Measurements from ENCODE around the gene VKORC1. TPM values are rescaled to one million over a fixed set of nuclear protein-coding genes. Genes with fewer than 3 reads are reported as not detected.

VKORC1 gene
- total RNA-seq, 1 experiment from 2014 or later = 86.8 TPM

DNA sequence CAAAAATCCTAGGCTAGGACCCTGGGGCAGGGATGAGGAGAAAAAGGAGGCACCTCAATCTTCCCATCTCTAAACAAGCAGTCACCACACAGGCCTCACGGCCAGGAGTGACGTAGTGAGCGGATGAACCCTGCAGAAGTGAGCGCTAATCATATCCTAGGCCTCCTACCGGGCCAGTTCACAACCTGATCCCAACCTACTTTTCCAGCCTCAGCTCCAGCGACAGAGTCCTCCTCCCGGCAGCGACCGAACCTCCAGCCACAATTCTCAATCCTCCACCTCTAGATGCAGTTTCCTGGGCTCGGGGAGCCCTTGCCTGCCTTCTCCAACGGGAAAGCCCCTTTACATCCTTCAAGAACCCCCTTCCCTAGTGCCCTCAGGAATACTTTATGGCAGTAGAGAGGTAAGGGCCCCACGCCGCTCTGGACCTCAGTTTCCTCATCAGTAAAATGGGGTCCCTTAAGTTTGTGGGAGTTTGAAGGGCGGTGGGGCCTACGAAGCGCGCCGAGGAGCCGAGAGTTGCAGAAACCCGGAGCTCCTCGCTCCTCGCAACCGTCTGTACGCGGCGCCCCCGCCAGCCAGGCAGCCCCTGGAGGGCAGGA lies 22.0 kb downstream of the VKORC1 start:
- Mint-ChIP-seq H3K27ac (ENCODE audit: unreplicated experiment) (peak overlapping the region; percentile 89), H3K4me1 (ENCODE audit: low read depth, unreplicated experiment) (peaks cover 26% of the 10 kb centered on the region), H3K36me3 (ENCODE audit: insufficient read depth, unreplicated experiment) (peaks cover 35% of the 10 kb centered on the region), H3K4me3 (ENCODE audit: low read depth, unreplicated experiment) (peak overlapping the region; percentile 88), H3K27me3 (ENCODE audit: unreplicated experiment) (no peaks in the 10 kb centered on the region), H3K9me3 (ENCODE audit: low read depth, unreplicated experiment) (no peaks in the 10 kb centered on the region)
- peak; percentile 41 for DNase-seq
- intact Hi-C loops (cut with micrococcal nuclease; ENCODE audit: unreplicated experiment) = loop anchor here (5.0 kb wide), 1 partner anchor 70 kb away; no protein-coding TSS in a partner anchor
- TF ChIP-seq, protein P1, sequence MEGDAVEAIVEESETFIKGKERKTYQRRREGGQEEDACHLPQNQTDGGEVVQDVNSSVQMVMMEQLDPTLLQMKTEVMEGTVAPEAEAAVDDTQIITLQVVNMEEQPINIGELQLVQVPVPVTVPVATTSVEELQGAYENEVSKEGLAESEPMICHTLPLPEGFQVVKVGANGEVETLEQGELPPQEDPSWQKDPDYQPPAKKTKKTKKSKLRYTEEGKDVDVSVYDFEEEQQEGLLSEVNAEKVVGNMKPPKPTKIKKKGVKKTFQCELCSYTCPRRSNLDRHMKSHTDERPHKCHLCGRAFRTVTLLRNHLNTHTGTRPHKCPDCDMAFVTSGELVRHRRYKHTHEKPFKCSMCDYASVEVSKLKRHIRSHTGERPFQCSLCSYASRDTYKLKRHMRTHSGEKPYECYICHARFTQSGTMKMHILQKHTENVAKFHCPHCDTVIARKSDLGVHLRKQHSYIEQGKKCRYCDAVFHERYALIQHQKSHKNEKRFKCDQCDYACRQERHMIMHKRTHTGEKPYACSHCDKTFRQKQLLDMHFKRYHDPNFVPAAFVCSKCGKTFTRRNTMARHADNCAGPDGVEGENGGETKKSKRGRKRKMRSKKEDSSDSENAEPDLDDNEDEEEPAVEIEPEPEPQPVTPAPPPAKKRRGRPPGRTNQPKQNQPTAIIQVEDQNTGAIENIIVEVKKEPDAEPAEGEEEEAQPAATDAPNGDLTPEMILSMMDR (IDR thresholded peaks at IDR 0.05; ENCODE audit: unreplicated experiment) = no peak
- TSS peak; percentile 44 for BruUV-seq (replicated peaks)
- CTCF ChIA-PET = interaction anchor here (2.4 kb wide), 1 partner anchor 87 kb away, joined by 17 read pairs; the partner anchor contains the start of gene HSD3B7

DNA sequence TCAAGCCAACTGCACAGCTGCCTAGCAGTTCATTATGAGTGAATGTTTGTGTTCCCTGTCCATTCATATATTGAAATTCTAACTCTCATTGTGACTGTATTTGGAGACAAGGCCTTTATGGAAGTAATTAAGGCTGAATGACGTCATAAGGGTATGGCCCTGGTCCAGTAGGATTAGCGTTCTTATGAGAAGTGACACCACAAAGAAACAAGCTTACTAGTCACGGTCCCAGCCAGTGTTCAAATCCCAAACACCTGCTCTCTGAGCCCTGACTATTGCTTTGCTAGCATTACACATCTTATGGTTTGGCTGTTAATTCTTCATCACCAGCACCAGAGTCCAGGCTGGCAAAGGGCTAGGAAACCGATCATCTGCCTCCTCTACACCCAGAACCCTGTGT lies 22.7 kb downstream of the VKORC1 start:
- Mint-ChIP-seq H3K4me3 (ENCODE audit: low read depth, unreplicated experiment) (peak overlapping the region; percentile 88), H3K27ac (ENCODE audit: unreplicated experiment) (peak overlapping the region; percentile 89), H3K9me3 (ENCODE audit: low read depth, unreplicated experiment) (no peaks in the 10 kb centered on the region), H3K36me3 (ENCODE audit: insufficient read depth, unreplicated experiment) (peaks cover 34% of the 10 kb centered on the region), H3K27me3 (ENCODE audit: unreplicated experiment) (no peaks in the 10 kb centered on the region), H3K4me1 (ENCODE audit: low read depth, unreplicated experiment) (peaks cover 26% of the 10 kb centered on the region)
- no peak for DNase-seq
- no TSS peak for BruUV-seq (replicated peaks)
- CTCF ChIA-PET = interaction anchor here (0.6 kb wide), 1 partner anchor 132 kb away, joined by 3 read pairs; no protein-coding TSS in a partner anchor
- TF ChIP-seq, protein P1 (IDR thresholded peaks at IDR 0.05; ENCODE audit: unreplicated experiment) = no peak
- intact Hi-C loops (cut with micrococcal nuclease; ENCODE audit: unreplicated experiment) = loop anchor here (5.0 kb wide), 1 partner anchor 70 kb away; no protein-coding TSS in a partner anchor

DNA sequence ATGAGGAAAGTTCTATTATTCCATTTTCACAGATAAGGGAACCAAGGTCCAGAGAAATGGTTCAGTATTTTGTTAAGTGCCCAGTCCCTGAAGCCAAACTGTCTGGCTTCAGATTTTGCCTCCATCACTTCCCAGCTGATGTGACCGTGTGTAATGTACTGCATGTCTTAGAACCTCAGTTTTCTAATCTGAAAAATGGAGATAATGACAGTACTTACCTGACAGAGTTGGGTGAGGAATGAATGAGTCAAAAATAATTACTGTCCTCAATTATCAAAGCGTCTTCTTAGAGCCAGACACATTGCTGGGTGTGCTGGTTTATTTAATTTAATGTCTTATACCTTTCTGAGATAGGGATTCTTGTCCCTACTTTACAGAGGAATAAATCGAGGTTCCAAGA lies 27.3 kb downstream of the VKORC1 start:
- Mint-ChIP-seq H3K27me3 (ENCODE audit: unreplicated experiment) (no peaks in the 10 kb centered on the region), H3K36me3 (ENCODE audit: insufficient read depth, unreplicated experiment) (peaks cover 25% of the 10 kb centered on the region), H3K4me1 (ENCODE audit: low read depth, unreplicated experiment) (peaks cover 18% of the 10 kb centered on the region), H3K4me3 (ENCODE audit: low read depth, unreplicated experiment) (no peak overlapping the region), H3K9me3 (ENCODE audit: low read depth, unreplicated experiment) (no peaks in the 10 kb centered on the region), H3K27ac (ENCODE audit: unreplicated experiment) (no peak overlapping the region)
- CTCF ChIA-PET = interaction anchor here (0.6 kb wide), 1 partner anchor 73 kb away, joined by 4 read pairs; no protein-coding TSS in a partner anchor
- BruUV-seq (replicated peaks) = no TSS peak
- intact Hi-C loops (cut with micrococcal nuclease; ENCODE audit: unreplicated experiment) = no loop called here
- TF ChIP-seq, protein P1 (IDR thresholded peaks at IDR 0.05; ENCODE audit: unreplicated experiment) = no peak
- DNase-seq = no peak

DNA sequence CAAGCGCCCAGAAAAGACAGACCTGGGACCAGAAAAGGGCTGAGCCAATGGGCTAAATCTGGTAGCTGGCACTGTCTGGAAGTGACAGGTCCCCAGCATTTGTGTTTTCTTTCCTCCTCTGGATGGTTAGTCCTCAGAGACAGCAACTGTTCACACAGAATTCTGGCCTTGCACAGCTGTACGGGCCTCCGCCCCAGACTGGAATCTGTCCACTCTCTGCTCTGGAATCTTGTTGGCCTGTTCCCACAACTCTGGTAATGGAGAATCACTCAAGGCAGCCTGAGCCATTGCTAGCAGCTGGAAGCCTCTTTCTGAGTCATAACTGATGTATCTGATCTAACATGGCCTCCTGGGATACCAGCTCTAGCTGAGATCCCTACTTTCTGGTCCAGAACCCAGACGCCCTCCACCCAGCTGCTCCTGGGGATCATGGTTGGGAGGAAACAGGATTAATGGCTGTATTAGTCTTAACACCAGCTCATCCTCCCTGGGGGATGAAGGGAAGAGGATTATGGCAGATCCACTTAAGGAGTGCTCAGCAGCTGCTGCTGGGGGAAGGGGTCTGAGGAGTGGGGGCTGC lies 29.6 kb downstream of the VKORC1 start:
- no peak overlapping the region for H3K27ac Mint-ChIP-seq (ENCODE audit: unreplicated experiment)
- intact Hi-C loops (cut with micrococcal nuclease; ENCODE audit: unreplicated experiment) = no loop called here
- CTCF ChIA-PET = no interaction called here
- no peak for DNase-seq
- H3K4me1 Mint-ChIP-seq (ENCODE audit: low read depth, unreplicated experiment) = peaks cover 7% of the 10 kb centered on the region
- peaks cover 44% of the 10 kb centered on the region for H3K36me3 Mint-ChIP-seq (ENCODE audit: insufficient read depth, unreplicated experiment)
- H3K27me3 Mint-ChIP-seq (ENCODE audit: unreplicated experiment) = no peaks in the 10 kb centered on the region
- H3K4me3 Mint-ChIP-seq (ENCODE audit: low read depth, unreplicated experiment) = no peak overlapping the region
- TF ChIP-seq, protein P1 (IDR thresholded peaks at IDR 0.05; ENCODE audit: unreplicated experiment) = no peak
- no peaks in the 10 kb centered on the region for H3K9me3 Mint-ChIP-seq (ENCODE audit: low read depth, unreplicated experiment)
- no TSS peak for BruUV-seq (replicated peaks)
